Neural cell (in vitro differentiated cells): Measurements from ENCODE around the gene SLC24A3. TPM values are rescaled to one million over a fixed set of nuclear protein-coding genes. Genes with fewer than 3 reads are reported as not detected.

ENCODE experiments used
- H2AFZ ChIP-seq: fragments of 200-600, 300-800 bp; sonication (generic), shearing (Covaris generic); 2 replicates; pipeline ENCODE4 v1.6.0; 2014; ENCODE audit warnings: low read depth, mild to moderate bottlenecking, antibody characterized with exemption, low read length, moderate library complexity
- H3F3A ChIP-seq: fragments of 200-600 bp; shearing (Covaris generic); 2 replicates; pipeline ENCODE4 v1.6.1; 2016; ENCODE audit warnings: mild to moderate bottlenecking, moderate library complexity, mixed read lengths, antibody characterized with exemption, low read length; ENCODE audit not compliant: insufficient read depth, poor library complexity, severe bottlenecking
- H3K27ac ChIP-seq: fragments of 200-600, 300-800 bp; sonication (generic), shearing (Covaris generic); 2 replicates; pipeline ENCODE4 v1.5.1; 2014; ENCODE audit warnings: mild to moderate bottlenecking, low read length, moderate library complexity
- H3K27me3 ChIP-seq: fragments of 300-800, 200-600 bp; sonication (generic), shearing (Covaris generic); 2 replicates; pipeline ENCODE4 v1.6.0; 2014; ENCODE audit warnings: mild to moderate bottlenecking, low read depth, low read length, moderate library complexity; ENCODE audit not compliant: insufficient read depth
- H3K36me3 ChIP-seq: fragments of 300-800, 200-600 bp; sonication (generic), shearing (Covaris generic); 2 replicates; pipeline ENCODE4 v1.5.1; 2014; ENCODE audit warnings: mild to moderate bottlenecking, antibody characterized with exemption, low read length, moderate library complexity; ENCODE audit not compliant: insufficient read depth
- H3K4me2 ChIP-seq: fragments of 300-800, 200-600 bp; sonication (generic), shearing (Covaris generic); 2 replicates; pipeline ENCODE4 v1.6.0; 2014; ENCODE audit warnings: mild to moderate bottlenecking, low read length
- H3K4me3 ChIP-seq: fragments of 300-800, 200-600 bp; sonication (generic), shearing (Covaris generic); 2 replicates; pipeline ENCODE4 v1.5.1; 2014; ENCODE audit warnings: mild to moderate bottlenecking, low read length, moderate library complexity
- H3K79me2 ChIP-seq: fragments of 200-600 bp; shearing (Covaris generic); replicated peaks from 2 replicates; pipeline ENCODE4 v1.6.0; 2014; ENCODE audit warnings: mild to moderate bottlenecking, low read length, moderate library complexity; ENCODE audit not compliant: insufficient read depth
- H3K9ac ChIP-seq: fragments of 300-800, 200-600 bp; sonication (generic), shearing (Covaris generic); 2 replicates; pipeline ENCODE4 v1.6.1; 2016; ENCODE audit warnings: mild to moderate bottlenecking, low read length, mixed read lengths
- H3K9me2 ChIP-seq: fragments of 200-600 bp; shearing (Covaris generic); 2 replicates; pipeline ENCODE4 v1.6.1; 2016; ENCODE audit warnings: mild to moderate bottlenecking, low read length, mixed read lengths; ENCODE audit not compliant: insufficient read depth
- H3K9me3 ChIP-seq: fragments of 200-600, 300-800 bp; sonication (generic), shearing (Covaris generic); 2 replicates; pipeline ENCODE4 v1.6.1; 2016; ENCODE audit warnings: mild to moderate bottlenecking, mixed run types, low read length, moderate library complexity, mixed read lengths
- H4K20me1 ChIP-seq: fragments of 200-600 bp; shearing (Covaris generic); 2 replicates; pipeline ENCODE4 v1.6.1; 2016; ENCODE audit warnings: mild to moderate bottlenecking, mixed run types; ENCODE audit not compliant: insufficient read depth
- CTCF ChIP-seq: fragments of 450-650 bp; IDR thresholded peaks from 2 replicates; pipeline ENCODE4 v1.5.1; 2014; ENCODE audit warnings: antibody characterized with exemption, mild to moderate bottlenecking, moderate library complexity; ENCODE audit not compliant: poor library complexity, severe bottlenecking
- EP300 ChIP-seq: fragments of 450-650 bp; conservative IDR thresholded peaks from 2 replicates; pipeline ENCODE4 v1.6.1; 2014; ENCODE audit warnings: antibody characterized with exemption, mild to moderate bottlenecking, moderate library complexity; ENCODE audit not compliant: poor library complexity, severe bottlenecking
- EZH2 ChIP-seq: fragments of 200-600, 300-800 bp; shearing (Covaris generic), sonication (generic); IDR thresholded peaks from 2 replicates; pipeline ENCODE4 v1.6.1; 2014; ENCODE audit warnings: antibody characterized with exemption, low read length, borderline replicate concordance, mild to moderate bottlenecking; ENCODE audit not compliant: insufficient read depth, poor library complexity, severe bottlenecking
- MXI1 ChIP-seq: fragments of 450-650 bp; conservative IDR thresholded peaks from 2 replicates; pipeline ENCODE4 v1.6.1; 2014; ENCODE audit warnings: antibody characterized with exemption, mild to moderate bottlenecking; ENCODE audit not compliant: poor library complexity, severe bottlenecking
- POLR2AphosphoS5 ChIP-seq: IDR thresholded peaks from 2 replicates; pipeline ENCODE4 v1.6.1; 2012
- RAD21 ChIP-seq: fragments of 450-650 bp; conservative IDR thresholded peaks from 2 replicates; pipeline ENCODE4 v1.6.1; 2014; ENCODE audit warnings: antibody characterized with exemption, mild to moderate bottlenecking, moderate library complexity
- REST ChIP-seq: IDR thresholded peaks from 2 replicates; pipeline ENCODE4 v1.6.1; 2012; ENCODE audit warnings: borderline replicate concordance
- SMC3 ChIP-seq: fragments of 450-650 bp; conservative IDR thresholded peaks from 2 replicates; pipeline ENCODE4 v1.6.1; 2014; ENCODE audit warnings: antibody characterized with exemption, mild to moderate bottlenecking, moderate library complexity; ENCODE audit not compliant: poor library complexity
- TAF1 ChIP-seq: IDR thresholded peaks from 2 replicates; pipeline ENCODE4 v1.6.1; 2012; ENCODE audit warnings: low read depth
- polyA plus RNA-seq: library from polyadenylated mRNA; depleted of rRNA; stranded (reverse); fragments of >200 nt; gene quantifications from 2 replicates; pipeline ENCODE4 v1.2.3, GENCODE V29; 2014

SLC24A3 gene
- polyA plus RNA-seq, 1 donor from 2014 or later = 6.5 TPM

- Histone ChIP-seq H3K9me2 (no peaks in the 10 kb centered on the region), H3K4me2 (no peak overlapping the region), H3K27me3 (no peaks in the 10 kb centered on the region), H3K36me3 (no peaks in the 10 kb centered on the region), H3F3A (no peaks in the 10 kb centered on the region), H3K27ac (no peak overlapping the region), H3K4me3 (no peak overlapping the region), H3K9me3 (no peaks in the 10 kb centered on the region), H2AFZ (no peak overlapping the region), H3K79me2 (no peaks in the 10 kb centered on the region), H4K20me1 (no peaks in the 10 kb centered on the region), H3K9ac (no peak overlapping the region)
- TF ChIP-seq TAF1 (no peak), EZH2 (no peak)
These were observed 489.0 kb downstream of the SLC24A3 start for GRCh38 chr20:19701429-19701828.

GRCh38 chr20:19706463-19706862 is 494.0 kb downstream of the SLC24A3 start:
- H3K27me3 ChIP-seq = no peaks in the 10 kb centered on the region
- H3K4me3 ChIP-seq = no peak overlapping the region
- H3F3A ChIP-seq = no peaks in the 10 kb centered on the region
- no peak overlapping the region for H3K9ac ChIP-seq
- H3K9me3 ChIP-seq = no peaks in the 10 kb centered on the region
- H3K4me2 ChIP-seq = no peak overlapping the region
- no peak overlapping the region for H3K27ac ChIP-seq
- no peaks in the 10 kb centered on the region for H3K9me2 ChIP-seq
- no peaks in the 10 kb centered on the region for H3K79me2 ChIP-seq
- H2AFZ ChIP-seq = no peak overlapping the region
- H4K20me1 ChIP-seq = no peaks in the 10 kb centered on the region
- TF ChIP-seq RAD21 (no peak), TAF1 (no peak), POLR2AphosphoS5 (no peak), SMC3 (no peak), CTCF (no peak), EP300 (no peak), EZH2 (no peak), REST (no peak), MXI1 (no peak)
- H3K36me3 ChIP-seq = no peaks in the 10 kb centered on the region

GRCh38 chr20:19709635-19710335 is 497.3 kb downstream of the SLC24A3 start:
- Histone ChIP-seq H3K9me3 (no peaks in the 10 kb centered on the region), H4K20me1 (no peaks in the 10 kb centered on the region), H3F3A (no peaks in the 10 kb centered on the region), H3K36me3 (no peaks in the 10 kb centered on the region), H2AFZ (no peak overlapping the region), H3K27me3 (no peaks in the 10 kb centered on the region), H3K27ac (no peak overlapping the region), H3K9ac (no peak overlapping the region), H3K79me2 (no peaks in the 10 kb centered on the region), H3K9me2 (no peaks in the 10 kb centered on the region), H3K4me3 (no peak overlapping the region), H3K4me2 (no peak overlapping the region)
- no peak for TF ChIP-seq MXI1
- TF ChIP-seq TAF1 = no peak
- TF ChIP-seq SMC3 = no peak
- TF ChIP-seq POLR2AphosphoS5 = no peak
- no peak for TF ChIP-seq EZH2
- TF ChIP-seq EP300 = no peak
- TF ChIP-seq CTCF = no peak
- no peak for TF ChIP-seq RAD21
- TF ChIP-seq REST = no peak
